ENCODE measurements around the gene INSRR.

INSRR gene

DNA sequence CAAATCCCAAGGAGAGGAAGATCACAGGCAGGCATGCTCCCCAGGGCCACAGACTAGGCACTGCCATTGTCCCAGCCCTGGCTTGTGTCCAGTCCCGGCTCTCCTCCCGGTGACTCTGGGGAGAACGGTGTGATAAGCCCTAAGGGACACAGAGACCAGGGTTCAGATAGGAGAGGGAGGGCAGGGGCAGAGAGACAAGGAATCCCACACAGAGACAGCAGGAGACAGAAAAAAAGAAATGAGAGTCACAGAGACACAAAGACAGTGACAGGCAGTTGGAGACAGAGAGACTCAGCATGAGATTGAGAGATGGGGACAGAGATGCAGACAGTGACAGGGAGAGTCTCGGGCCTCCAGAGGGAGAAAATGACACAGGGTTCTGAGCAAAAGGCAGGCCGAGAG lies 361 bp downstream of the INSRR start:
- H3K27ac Mint-ChIP-seq: no peak overlapping the region
- H3K36me3 Mint-ChIP-seq: no peaks in the 10 kb centered on the region
- no peak for ATAC-seq (ENCODE audit: low read depth)
- H3K27me3 Mint-ChIP-seq: peaks cover 45% of the 10 kb centered on the region
- DNase-seq (ENCODE audit: low spot score in 2 of 2): no peak
- H3K4me1 Mint-ChIP-seq: peaks cover 16% of the 10 kb centered on the region
- peak overlapping the region; percentile 12 for H3K4me3 Mint-ChIP-seq
- no peaks in the 10 kb centered on the region for H3K9me3 Mint-ChIP-seq

DNA sequence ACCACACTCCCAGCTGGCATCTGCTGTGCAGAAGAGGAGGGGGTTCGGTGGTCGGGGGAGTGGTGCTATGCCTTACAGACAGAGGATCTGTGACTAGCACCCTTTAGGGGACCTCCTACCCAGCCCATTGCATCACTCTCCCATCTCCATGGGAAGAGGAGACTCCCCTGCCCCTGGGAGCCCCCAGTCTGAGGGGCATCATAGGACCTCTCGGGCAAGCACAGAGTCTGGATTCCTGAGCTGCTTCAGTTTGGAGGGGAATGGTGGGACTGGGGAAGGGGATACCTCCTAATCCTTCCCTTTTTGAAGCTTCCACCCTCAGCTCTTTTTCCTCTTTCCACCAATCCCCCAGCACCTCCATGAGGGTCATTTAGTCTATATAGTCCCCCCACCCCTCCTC lies 1.4 kb downstream of the INSRR start:
- Mint-ChIP-seq H3K4me1 (peaks cover 11% of the 10 kb centered on the region), H3K4me3 (no peak overlapping the region), H3K27me3 (peaks cover 42% of the 10 kb centered on the region), H3K27ac (no peak overlapping the region), H3K36me3 (no peaks in the 10 kb centered on the region), H3K9me3 (no peaks in the 10 kb centered on the region)
- ATAC-seq (ENCODE audit: low read depth) (no peak), DNase-seq (ENCODE audit: low spot score in 2 of 2) (no peak)

DNA sequence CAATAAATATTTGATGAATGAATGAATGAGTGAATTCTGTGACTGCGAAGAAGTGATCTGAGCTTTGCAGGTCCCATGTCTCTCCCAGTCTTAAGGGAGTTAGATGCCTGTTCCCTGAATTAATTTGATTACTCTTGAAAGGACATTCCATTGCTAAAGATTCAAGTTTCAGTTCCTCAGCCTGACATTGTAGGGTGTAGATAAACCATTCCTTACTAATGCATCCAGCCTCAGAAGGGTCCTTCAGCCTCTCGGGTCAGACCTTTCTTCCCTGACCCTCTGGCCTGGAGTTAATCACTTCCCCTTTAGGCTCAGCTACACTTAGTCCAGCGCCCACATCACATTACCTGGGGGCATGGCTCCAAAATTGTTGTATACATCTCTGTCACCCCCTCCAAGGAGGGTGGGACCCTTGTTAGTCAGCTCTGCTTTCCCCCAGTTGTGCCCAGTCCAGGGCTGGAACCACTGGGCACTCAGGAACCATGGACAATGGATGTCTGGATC lies 2.6 kb downstream of the INSRR start:
- DNase-seq (ENCODE audit: low spot score in 2 of 2): no peak
- ATAC-seq (ENCODE audit: low read depth): no peak
- peaks cover 8% of the 10 kb centered on the region for H3K4me1 Mint-ChIP-seq
- H3K27me3 Mint-ChIP-seq: peaks cover 38% of the 10 kb centered on the region
- no peaks in the 10 kb centered on the region for H3K36me3 Mint-ChIP-seq
- no peak overlapping the region for H3K4me3 Mint-ChIP-seq
- no peak overlapping the region for H3K27ac Mint-ChIP-seq
- no peaks in the 10 kb centered on the region for H3K9me3 Mint-ChIP-seq

DNA sequence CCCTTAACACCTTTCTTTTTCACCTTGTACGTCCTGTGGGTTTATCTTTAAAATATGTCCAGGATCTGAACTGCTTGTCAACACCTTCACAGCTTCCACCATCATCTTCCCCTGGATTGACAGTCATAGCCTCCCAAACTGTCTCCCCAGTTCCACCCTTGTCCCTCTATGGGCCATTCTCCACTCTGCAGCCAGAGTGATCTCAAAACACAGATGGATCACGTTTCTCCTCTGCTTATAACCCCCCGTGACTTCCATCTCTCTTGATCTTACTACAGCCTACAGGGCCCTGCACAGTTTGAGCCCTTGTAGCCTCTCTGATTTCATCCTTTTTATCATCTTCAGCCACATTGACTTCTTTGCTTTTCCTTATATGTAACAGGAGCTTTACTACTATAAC lies 4.3 kb downstream of the INSRR start:
- DNase-seq (ENCODE audit: low spot score in 2 of 2) (no peak), ATAC-seq (ENCODE audit: low read depth) (no peak)
- no peak overlapping the region for H3K4me3 Mint-ChIP-seq
- peaks cover 37% of the 10 kb centered on the region for H3K27me3 Mint-ChIP-seq
- H3K36me3 Mint-ChIP-seq: no peaks in the 10 kb centered on the region
- no peak overlapping the region for H3K27ac Mint-ChIP-seq
- H3K9me3 Mint-ChIP-seq: no peaks in the 10 kb centered on the region
- peaks cover 4% of the 10 kb centered on the region for H3K4me1 Mint-ChIP-seq

DNA sequence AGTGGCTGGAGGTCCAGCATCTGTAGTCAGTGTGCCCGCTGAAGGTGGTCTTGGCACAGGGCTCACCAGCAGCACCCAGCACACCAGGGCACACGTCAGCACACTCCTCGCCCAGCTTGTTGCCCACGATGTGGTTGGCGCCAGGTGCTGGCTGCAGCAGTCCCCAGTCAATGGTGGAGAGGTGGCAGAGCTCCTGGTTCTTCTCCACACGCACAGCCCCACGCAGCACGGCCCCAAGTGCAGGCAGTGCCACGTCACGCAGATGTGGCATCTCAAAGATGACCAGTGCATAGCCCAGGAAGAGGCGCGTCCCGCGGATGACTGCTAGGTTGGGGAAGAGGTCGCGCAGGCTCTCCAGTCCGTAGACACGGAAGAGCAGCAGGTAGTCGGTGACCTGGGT lies 5.2 kb downstream of the INSRR start:
- no peaks in the 10 kb centered on the region for H3K9me3 Mint-ChIP-seq

DNA sequence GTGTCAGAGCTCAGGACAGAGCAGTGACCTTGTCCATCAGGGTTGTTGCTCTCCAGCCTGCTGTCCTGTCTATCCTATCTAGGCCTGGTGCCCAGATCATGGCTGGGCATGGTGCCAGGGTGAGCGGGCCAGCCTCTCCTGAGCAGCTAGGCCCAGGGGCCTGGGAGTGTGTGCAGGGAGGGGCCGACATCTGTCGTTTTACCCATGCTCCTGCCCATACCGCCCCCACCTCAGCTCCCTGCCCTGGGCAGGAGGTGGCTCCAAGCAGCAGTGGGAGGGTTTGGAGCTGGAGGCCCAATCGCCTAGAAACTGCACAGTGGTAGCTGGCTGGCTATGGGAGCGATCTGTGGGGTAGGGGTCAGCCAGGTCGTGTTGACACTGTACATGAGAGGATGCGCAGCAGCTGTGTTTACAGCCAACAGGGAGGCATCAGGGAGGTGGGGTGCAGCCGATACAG lies 6.5 kb downstream of the INSRR start:
- Mint-ChIP-seq H3K4me3 (no peak overlapping the region), H3K27ac (no peak overlapping the region), H3K9me3 (no peaks in the 10 kb centered on the region), H3K36me3 (no peaks in the 10 kb centered on the region), H3K4me1 (peaks cover 3% of the 10 kb centered on the region), H3K27me3 (peaks cover 33% of the 10 kb centered on the region)
- DNase-seq (ENCODE audit: low spot score in 2 of 2): no peak
- no peak for ATAC-seq (ENCODE audit: low read depth)

More for the DNA sequence above, 5.2 kb downstream of the INSRR start:
- H3K36me3 Mint-ChIP-seq: no peaks in the 10 kb centered on the region
- DNase-seq (ENCODE audit: low spot score in 2 of 2): no peak
- ATAC-seq (ENCODE audit: low read depth): no peak
- peaks cover 39% of the 10 kb centered on the region for H3K27me3 Mint-ChIP-seq
- H3K4me3 Mint-ChIP-seq: no peak overlapping the region
- no peak overlapping the region for H3K27ac Mint-ChIP-seq
- H3K4me1 Mint-ChIP-seq: peaks cover 3% of the 10 kb centered on the region

DNA sequence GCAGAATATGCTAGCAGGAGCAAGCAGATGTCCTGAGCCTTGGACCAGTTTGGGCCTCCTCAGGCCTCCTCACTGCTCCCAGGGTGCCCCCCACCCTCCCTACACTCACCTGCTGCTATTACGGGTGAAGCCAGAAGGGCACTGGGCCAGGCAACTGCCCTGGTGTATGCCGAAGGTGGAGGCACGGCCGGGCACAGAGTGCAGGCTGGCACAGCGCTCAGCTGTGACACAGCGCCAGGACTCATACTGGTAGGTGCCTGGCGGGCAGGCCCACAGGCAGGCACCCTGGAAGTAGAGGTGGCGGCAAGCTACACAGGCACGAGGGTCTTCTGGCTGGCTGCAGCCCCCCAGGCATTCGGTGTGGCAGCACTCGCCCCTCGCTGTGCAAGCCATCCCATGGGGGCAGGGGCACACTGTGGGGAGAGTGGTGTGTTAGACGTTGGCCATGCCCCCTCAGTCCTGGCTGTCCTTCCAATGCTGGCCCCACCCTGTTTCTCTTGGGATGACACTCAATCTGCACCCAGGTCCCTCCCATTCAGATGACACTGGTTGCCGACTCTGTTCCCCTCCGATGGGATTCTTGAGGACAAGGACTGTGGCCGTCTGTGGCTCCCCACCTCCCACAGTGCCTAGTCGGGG lies 7.0 kb downstream of the INSRR start:
- Mint-ChIP-seq H3K27me3 (peaks cover 35% of the 10 kb centered on the region), H3K36me3 (no peaks in the 10 kb centered on the region), H3K4me1 (peaks cover 3% of the 10 kb centered on the region), H3K27ac (no peak overlapping the region), H3K9me3 (no peaks in the 10 kb centered on the region), H3K4me3 (no peak overlapping the region)
- no peak for DNase-seq (ENCODE audit: low spot score in 2 of 2)
- ATAC-seq (ENCODE audit: low read depth): no peak

DNA sequence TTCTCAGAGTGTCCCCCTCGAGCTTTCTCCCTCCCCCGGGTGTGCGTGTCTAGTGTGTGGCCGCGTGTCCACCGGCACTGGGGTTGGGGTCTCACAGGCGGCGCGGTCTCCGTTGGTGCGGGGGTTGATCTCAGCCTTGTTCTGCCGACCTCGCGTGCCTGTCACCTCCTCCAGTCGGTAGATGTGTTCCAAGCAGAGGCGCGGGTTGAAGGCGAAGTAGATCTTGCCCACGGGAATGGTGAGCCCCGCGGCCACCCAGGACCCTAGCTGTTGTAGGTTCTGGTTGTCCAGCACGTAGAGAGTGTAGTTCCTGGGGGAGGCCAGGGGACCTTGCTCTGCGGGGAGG lies 9.8 kb downstream of the INSRR start:
- Mint-ChIP-seq H3K27me3 (peaks cover 33% of the 10 kb centered on the region), H3K27ac (no peak overlapping the region), H3K4me1 (peaks cover 4% of the 10 kb centered on the region), H3K36me3 (no peaks in the 10 kb centered on the region), H3K4me3 (no peak overlapping the region), H3K9me3 (no peaks in the 10 kb centered on the region)
- ATAC-seq (ENCODE audit: low read depth) (no peak), DNase-seq (ENCODE audit: low spot score in 2 of 2) (no peak)

DNA sequence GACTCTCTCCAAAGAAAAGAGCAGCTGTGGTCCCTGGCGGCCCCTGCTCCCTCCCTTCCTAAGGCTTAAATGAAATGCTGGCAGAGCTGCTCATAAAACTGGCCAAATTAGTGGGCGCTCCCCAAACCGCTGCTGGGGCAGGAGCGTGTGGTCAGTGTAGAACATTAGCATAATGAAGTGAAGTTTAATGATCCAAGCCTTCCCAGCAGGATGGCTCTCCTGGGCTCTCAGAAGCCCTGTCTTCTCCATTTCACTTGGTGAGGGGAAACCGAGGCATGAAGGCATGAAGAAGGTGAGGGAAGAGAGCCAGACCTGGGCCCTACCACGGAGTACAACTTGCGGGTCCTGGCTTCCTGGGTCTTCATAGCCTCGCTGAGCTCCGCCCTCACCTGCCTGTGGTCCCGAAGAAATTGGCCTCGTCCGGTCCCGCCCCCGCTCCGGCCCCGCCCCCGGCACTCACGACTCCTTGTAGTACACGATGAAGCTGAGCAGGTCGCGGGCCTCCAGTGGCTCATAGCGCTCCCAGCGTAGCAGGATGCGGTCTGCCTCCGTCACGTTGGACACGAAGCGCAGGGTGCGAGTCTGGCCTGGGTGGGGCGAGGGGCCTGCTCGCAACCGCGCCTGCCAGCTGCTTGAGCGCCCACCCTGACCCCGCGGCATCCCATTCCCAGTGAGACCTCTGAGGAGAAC lies 10.3 kb downstream of the INSRR start:
- Mint-ChIP-seq H3K27ac (no peak overlapping the region), H3K4me3 (peak overlapping the region; percentile 6), H3K9me3 (no peaks in the 10 kb centered on the region), H3K4me1 (peaks cover 5% of the 10 kb centered on the region), H3K36me3 (no peaks in the 10 kb centered on the region), H3K27me3 (peaks cover 32% of the 10 kb centered on the region)
- ATAC-seq (ENCODE audit: low read depth): peak; percentile 38
- DNase-seq (ENCODE audit: low spot score in 2 of 2): no peak

DNA sequence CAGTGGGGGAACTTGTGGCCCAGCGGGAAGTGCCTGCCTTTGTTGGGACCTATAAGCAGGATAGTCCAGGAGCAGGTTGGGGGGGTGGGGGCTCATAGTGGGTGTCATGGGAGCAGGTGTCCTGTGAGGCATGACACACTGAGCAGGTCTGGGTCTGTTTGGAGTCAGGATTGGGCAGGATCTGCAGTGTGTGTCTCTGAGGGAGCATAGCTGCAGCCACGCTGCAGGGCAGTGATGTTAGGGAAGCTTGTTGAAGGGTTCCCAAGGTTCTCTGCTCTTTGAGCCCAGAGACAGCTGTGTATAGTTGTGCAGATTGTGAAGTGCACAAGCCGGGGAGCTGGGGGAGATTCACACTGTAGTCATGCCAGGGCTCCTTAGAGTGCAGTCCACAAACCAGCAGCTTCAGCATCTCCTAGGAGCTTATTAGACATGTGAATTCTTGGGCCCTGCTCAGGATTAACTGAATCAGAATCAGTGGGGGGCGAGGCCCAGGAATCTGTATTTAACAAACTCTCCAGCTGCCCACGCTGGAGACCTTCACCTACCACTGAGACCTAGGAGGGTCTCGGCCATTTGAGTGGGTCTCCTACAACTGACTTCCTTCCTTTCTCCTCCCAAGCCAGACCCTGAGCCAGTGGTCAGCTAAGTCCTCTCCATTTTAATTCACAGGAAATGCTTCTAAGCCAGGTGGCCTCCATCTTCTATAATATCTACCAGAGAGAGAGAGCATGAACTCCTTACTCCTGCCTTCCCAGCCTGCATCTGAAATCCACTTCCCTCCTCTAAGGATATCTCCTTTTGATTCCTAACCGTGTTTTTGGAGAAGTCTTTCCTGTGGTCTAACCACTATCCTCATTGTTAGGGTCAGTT lies 11.1 kb downstream of the INSRR start:
- H3K27ac Mint-ChIP-seq: no peak overlapping the region
- ATAC-seq (ENCODE audit: low read depth) (no peak), DNase-seq (ENCODE audit: low spot score in 2 of 2) (no peak)
- peaks cover 5% of the 10 kb centered on the region for H3K4me1 Mint-ChIP-seq
- no peaks in the 10 kb centered on the region for H3K9me3 Mint-ChIP-seq
- H3K27me3 Mint-ChIP-seq: peaks cover 31% of the 10 kb centered on the region
- H3K36me3 Mint-ChIP-seq: no peaks in the 10 kb centered on the region
- no peak overlapping the region for H3K4me3 Mint-ChIP-seq

DNA sequence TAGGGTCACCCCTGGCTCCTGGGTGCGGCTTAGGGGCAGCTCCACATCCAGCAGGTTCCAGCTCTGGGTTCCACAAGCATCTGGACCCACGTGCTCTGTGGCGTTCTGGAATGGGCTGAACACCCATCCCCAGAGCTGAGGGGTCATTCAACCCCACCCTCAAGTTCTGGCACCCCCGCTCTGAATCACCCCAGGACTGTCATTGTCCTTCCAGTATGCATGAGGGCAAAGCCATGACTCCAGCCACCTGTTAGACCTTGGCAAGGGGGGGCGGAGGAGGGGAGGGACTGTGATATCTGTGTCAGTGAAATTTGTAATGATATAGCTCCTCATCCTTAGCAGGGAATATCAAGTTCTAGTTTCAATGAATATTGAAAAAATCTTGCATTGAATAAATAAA lies 12.3 kb downstream of the INSRR start:
- H3K9me3 Mint-ChIP-seq: no peaks in the 10 kb centered on the region
- DNase-seq (ENCODE audit: low spot score in 2 of 2): no peak
- H3K27me3 Mint-ChIP-seq: peaks cover 35% of the 10 kb centered on the region
- H3K4me3 Mint-ChIP-seq: no peak overlapping the region
- no peak overlapping the region for H3K27ac Mint-ChIP-seq
- H3K36me3 Mint-ChIP-seq: no peaks in the 10 kb centered on the region
- H3K4me1 Mint-ChIP-seq: peaks cover 5% of the 10 kb centered on the region
- ATAC-seq (ENCODE audit: low read depth): no peak

DNA sequence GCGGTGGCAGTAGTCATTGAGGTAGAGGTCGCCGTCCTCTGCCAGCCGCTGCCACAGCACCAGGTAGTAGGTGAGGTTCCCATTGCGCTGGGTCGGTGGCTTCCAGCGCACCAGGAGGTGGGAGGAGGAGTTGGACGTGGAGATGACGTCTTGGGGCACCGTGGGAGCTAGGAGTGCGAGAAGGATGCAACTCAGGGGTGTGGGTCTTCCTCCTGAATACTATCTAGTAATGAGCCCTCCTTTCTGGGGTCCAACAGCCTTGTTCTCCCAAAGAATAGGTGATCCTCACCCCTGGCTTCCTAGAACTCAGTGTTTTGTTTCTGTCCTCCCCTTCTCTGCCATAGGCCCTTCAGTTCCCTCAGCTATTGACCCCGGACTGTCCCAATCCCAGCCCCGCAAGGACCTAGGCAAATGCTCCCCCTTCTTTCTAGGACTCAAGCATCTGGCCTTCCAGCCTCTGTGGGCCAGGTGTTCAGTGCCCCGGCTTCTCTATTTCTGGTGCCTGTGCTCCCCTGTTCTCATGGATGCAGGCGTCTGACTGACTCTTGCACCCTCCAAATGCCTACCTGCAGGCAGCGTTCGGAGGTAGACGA lies 12.9 kb downstream of the INSRR start:
- DNase-seq (ENCODE audit: low spot score in 2 of 2) (no peak), ATAC-seq (ENCODE audit: low read depth) (no peak)
- H3K4me3 Mint-ChIP-seq: no peak overlapping the region
- H3K9me3 Mint-ChIP-seq: no peaks in the 10 kb centered on the region
- H3K27ac Mint-ChIP-seq: no peak overlapping the region
- no peaks in the 10 kb centered on the region for H3K36me3 Mint-ChIP-seq
- H3K27me3 Mint-ChIP-seq: peaks cover 34% of the 10 kb centered on the region
- peaks cover 5% of the 10 kb centered on the region for H3K4me1 Mint-ChIP-seq

DNA sequence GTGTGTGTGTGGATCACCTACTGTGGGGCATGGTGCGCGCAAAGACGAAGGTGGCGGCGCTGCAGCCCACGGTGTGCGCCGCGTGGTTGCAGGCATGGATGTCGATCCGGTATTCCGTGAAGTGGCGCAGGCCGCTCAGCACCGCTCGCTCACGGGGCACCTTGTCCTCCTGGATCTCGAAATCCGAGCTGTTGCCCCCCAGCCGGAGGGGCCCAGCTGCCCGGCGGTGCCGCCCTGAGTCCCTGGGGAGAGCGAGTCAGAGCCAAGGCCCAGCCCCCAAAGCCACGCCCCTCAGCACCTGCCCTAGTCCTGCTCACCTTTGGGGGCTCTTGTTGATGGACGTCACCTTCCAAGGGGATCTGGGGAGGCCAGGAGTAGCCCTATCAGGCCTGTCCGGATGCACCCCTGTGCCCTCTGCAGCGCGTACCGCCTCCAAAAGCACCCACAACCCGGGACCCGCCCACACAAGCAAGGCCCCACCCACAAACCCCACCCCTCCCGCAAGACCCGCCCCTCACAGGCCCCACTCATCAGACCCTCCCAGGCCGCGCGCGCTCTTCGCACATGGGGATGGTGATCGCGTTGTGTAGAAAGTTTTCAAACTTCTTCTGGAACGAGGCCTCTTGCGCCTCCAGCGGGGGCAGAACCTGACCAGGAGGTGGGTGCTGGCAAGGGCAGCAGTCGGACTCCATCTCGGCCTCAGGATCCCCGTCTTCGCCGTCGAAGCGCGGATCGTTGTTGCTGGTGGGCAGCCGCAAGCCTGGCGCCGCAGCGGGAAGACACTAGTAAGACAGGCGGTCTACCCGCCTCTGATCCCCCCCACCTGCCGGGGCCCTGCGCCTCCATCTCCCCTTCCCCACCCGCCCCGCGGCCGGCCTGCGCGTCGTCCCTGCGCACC lies 13.6 kb downstream of the INSRR start:
- Mint-ChIP-seq H3K9me3 (no peaks in the 10 kb centered on the region), H3K36me3 (no peaks in the 10 kb centered on the region), H3K27ac (no peak overlapping the region), H3K4me1 (peaks cover 5% of the 10 kb centered on the region), H3K27me3 (peaks cover 37% of the 10 kb centered on the region), H3K4me3 (peak overlapping the region; percentile 39)
- DNase-seq (ENCODE audit: low spot score in 2 of 2): no peak
- peak; percentile 39 for ATAC-seq (ENCODE audit: low read depth)
